ENCODE results near the gene RBMS3.
"Not testable (repeated sequence)": the region's sequence is repeated elsewhere in the genome, so short reads cannot be mapped to it uniquely, and the experiment has no call there.

RBMS3 gene

DNA sequence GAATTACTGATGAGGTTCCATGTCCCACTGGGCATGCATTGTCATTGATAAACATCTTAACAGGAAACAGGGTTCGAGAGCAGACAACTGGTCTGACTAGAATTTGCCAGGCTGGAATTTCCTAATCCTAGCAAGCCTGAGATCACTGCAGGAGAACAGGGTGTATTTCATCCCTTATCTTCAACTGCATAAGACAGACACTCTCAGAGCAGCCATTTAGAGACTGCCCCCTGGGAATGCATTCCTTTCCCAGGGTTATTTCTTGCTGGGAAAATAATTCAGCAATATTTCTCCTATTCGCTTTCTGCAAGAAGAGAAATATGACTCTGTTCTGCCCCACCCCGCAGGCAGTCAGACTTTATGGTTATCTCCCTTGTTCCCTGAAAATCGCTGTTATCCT, 113.1 kb downstream of the RBMS3 start:
- DNase-seq, result not testable (repeated sequence)

DNA sequence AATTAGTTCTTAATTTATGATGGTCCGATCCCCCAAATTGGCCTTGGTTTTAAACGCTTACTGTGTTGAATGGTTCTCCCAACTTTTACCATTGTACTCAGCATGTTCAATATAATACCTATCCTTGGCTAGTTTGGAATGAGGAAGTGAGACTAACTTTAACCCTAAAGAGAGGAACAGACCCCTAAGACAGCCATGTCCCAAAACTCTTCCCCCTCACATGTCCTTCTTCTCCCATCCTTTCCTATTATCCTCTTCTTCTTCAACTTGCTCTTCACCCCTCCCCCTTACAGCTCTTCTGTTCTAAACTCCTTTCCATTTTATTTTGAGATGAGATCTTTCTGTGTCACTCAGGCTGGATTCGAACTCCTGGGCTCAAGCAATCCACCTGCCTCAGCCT, 116.5 kb downstream of the RBMS3 start:
- no peak for DNase-seq

DNA sequence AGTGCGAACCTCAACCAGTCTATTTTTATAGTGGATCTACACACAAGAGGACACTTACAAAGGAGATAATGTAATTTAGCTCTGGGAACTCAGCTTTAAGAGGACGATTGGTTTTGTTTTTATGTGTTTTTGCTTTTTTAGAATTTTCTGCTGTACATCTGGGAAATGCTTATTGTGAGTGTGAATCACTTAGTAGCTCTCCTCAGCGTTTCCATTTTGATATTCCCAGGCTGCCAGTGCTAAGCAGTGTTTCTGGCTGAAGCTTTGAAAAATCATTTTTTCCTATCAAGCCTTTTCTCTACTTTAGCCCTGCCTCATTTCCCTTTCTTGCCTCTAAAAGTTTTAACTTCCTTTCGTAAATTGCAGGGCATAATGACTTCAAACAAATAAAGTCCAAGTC, 117.9 kb downstream of the RBMS3 start:
- no peak for DNase-seq

DNA sequence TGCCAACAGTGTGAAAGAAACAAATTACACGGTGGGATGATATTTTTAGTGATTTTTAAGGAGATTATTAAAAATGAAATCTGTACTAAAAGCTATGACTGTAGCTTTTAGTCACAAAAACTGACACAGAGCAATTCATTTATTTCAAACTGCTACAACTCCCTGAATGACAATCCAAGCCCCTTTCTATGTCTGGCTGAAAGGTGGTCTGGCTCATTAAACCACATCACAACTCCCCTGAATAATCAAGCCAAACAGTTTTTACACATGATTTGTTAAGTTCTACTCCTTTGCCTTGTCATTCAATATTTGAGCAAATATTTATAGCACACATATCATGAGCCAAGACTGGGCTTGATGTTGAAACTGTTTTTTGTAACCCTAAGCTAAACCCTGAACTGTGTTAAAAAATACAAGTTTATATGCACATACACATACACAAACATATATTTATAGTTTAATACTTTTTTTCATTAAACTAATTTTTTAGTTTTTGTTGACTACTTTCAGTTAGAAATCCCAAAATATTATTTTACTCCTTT, 125.5 kb downstream of the RBMS3 start:
- DNase-seq, result no peak

DNA sequence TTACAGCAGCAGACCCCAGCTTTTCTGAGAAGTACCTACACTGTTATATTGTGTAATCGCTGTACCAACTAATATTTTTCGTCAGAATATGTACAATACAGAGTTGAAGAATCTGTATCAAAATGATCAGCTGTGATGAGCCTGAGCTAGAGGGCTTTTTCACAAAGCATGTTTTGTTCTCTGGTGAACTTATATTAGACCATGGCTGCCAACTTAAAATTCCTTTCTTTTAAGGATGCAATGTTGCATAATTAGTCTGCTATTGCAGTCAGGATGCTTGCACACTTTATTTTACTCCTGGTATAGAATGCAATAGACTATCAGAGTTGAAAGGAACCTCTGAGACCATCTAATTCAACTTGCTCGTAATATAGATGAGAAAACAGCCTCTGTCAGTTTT, 127.8 kb downstream of the RBMS3 start:
- no peak for DNase-seq

DNA sequence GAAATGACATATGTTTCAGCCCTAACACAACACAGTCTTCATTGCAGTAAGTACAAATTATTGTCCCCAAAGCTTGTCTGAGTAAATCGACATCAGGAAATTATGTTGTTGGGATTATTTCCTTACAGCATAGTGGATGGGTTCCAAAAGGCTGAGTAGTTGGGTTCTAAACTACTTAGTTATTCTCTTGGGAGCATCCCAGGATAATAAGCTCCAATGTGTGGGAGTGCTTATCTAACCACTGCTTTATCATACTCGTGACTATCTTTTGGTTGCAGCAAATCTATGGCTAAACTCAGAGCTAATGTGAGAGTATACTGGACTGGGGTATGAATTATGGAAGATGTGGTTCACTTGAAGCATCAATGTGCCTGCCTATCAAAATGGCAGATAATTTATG, 128.5 kb downstream of the RBMS3 start:
- DNase-seq, result no peak

DNA sequence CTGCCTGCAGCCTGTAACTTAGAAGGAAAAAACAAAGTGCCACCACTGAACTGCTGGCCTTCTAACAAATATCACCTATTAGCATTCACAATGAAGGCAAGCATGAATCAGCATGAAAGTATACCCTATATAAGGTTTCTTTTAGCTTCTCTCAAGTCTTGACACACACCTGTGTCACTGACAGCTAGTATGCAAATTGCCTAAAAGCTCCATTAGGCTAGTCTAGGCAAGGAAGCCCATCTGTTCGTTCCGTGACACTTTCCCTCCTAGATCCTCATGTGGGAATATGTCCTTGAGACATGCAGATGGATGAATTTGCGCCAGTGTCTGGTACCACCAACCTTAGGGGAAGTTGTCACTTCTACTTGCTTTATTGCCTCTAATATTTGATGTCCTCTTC, 129.3 kb downstream of the RBMS3 start:
- no peak for DNase-seq

DNA sequence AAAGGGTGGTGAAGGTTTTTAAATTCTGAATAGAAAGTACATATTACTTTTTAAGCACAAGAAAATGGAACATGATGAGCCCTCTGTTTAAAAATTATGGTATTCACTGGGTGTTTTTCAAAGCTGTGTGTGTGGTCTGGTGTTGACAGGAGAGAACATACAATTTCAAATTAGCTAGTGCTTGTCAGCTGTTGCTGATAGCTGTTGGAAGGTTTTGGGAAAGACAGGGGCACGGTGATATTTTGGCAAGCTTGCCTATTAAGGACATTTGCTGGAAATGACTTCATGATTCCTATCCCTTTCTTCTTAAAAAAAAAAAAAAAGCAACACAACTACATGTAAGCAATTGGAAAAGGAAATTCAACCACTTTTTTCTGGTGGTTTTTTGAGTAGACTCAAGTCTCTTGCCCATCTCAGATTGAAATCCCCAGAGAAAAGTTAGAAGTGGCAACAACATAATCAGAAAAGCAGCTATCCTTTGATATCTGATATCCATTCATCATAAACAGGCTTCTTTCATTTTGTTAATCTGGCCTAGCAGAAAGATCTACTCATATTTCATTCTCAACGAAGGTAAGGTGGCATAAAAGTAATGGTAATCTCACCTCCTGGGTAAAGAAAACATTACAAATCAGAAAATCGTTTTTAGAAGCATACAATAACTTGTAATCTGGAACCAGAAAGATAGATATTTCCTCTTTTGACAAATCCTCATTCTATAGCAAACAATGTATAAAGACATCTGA, 130.0 kb downstream of the RBMS3 start:
- no peak for DNase-seq

DNA sequence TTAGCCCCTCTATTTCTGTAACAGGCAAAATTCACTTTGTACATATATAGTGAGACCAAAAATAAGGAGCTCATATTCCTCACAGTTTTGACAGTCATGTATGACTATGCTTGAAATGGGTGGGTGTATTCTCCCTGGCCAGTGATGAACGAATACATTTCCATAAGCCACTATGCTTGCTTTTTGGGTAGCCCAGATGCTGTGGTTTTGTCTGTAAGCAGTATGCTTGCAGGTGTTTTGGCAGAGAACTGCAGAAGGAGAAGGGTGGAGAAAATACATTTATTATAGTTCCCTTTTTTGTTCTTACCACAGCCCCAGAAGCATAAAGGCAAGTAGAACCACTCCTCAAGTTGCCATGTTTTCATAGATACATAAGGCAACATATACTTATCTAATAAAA, 131.2 kb downstream of the RBMS3 start:
- DNase-seq, result no peak

DNA sequence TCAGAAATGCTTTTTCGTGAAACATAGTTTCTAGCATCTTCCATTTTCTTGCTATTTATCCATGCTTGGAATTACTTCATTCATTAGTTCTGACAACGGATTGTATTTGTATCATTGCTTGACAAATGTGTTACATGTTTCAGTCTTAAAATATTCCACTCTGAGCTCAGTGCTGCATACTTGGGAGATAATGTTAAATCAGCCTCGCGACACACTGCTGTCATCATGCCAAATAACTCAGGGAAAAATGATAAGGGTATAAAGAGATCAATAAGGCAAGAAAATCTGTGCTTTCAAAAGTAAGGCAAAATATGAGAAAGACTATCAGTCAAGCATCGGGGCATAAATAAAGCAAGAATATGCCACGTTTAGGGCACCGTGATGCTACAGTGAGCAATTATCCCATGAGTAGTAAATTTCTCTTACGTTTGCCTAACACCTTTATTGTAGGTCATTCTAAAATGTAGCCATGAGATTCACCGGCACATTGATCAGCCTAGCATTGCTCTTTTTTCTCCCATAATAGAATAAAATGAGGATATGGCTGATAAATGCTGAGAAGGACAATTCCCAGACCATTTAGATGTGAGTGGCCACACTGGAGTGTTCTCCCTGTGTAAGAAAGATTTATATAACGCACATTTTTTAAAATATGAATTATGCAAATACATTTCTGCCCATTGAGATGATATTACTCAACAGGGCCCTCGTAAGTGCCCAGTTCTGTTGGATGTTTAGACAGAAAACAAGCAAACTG, 133.8 kb downstream of the RBMS3 start:
- no peak for DNase-seq

DNA sequence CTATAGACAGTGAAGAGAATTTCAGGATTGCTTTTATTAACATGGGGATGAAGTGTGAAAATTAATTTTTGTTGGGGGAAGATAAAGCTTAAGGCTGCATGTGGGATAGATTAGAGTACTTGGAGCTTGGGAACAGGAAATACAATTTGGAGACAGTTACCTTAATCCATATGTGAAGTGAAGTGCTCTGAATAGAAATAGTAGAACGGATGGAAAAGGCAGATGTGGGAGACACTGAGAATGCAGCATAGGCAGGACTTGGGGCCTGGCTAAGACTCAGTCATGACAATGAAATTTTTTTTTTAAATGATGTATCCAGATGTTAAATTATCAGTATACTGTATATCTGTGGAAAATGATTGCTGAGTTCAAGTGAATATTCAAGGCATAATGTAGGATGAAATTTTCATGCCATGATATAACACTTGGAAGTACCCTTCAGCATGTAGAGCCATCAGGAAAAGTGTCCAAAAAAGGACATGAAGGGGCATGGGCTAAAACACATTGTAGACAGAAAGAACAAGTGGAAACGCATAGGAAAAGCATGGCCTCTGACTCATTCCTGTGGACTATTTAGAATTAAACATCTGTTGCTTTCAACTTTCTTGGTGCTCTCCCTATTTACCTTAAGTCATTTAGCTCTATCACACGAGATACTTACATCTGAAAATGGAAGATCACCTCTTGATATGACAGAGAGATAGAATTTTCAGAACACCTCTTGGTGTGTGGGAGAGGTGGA, 134.8 kb downstream of the RBMS3 start:
- DNase-seq, result no peak

DNA sequence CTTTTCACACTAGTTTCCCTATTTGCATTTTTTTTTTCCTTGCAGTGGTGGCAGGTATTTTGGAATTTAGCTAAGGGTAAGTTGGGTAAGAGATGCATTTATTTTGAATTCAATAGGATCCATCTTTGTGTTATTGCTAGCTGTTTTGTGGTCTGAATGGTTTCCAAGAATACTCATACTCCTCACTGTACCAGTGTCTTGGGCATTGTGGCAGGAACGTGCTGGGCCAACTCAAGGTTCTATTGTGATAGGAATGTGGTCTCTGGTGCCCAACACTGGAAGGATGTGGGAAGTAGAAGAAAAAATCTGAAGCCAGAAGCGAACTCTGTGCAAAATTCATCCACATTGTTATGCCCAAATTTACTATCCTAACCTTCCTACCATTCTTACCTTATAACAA, 135.6 kb downstream of the RBMS3 start:
- no peak for DNase-seq

DNA sequence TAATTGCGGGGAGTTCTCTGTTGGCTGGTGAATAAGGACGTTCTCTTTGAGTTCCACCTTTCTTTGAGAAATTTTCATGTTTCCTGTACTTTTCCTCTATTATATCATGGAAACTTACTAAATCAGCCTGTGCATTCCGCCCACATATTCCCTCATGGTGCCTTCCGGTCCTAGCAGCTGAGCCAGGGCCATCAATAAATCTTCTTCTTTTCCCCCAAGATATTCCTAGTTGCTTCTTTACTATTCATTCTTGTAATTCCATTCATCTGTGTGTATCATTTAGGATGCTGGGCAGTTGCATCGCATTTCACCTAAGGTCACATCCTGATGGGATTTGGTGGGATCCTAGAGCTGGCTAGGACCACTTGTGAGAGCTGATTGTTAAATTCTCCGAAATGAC, 139.2 kb downstream of the RBMS3 start:
- no peak for DNase-seq

DNA sequence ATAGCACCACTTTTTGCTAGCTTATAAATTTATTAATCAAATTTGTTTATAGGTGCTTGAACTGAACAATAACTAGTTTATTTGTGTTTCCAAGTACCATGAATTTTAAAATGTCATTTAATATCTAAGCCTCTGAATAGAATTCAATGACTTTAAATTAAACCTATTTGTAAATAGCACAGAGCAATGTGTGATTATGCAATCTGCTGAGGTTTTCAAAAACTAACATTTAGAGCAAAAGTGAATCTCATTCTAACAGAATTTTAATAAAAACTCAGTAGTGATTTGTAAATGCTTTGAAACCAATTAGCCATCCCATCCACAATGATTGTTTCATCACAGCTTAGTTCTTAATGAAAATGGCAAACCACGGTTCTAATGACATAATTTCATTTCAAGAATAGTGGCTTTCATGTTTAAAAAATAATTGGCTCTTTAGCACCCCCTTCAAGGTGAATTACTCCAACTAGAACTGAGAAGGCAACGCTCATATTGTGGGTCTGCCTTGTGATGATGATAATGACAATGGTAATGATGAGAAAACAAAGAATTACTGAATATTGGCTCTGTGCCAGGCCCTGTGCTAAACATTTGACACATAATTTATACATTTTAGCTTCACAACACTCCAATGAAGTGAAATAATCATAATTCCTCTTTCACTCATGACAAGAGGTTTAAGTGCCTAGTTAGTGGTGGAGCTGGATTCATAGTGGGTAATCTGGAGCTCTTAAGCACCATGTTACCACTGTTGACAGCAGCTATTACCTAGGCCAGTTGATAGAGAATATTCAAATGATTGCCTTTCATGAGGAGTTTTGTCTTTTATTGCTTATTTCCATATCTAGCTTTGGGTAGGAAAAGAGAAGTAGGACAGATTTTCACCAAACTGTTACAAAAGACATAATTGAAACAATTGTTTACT, 145.7 kb downstream of the RBMS3 start:
- peak; percentile 73 for DNase-seq

DNA sequence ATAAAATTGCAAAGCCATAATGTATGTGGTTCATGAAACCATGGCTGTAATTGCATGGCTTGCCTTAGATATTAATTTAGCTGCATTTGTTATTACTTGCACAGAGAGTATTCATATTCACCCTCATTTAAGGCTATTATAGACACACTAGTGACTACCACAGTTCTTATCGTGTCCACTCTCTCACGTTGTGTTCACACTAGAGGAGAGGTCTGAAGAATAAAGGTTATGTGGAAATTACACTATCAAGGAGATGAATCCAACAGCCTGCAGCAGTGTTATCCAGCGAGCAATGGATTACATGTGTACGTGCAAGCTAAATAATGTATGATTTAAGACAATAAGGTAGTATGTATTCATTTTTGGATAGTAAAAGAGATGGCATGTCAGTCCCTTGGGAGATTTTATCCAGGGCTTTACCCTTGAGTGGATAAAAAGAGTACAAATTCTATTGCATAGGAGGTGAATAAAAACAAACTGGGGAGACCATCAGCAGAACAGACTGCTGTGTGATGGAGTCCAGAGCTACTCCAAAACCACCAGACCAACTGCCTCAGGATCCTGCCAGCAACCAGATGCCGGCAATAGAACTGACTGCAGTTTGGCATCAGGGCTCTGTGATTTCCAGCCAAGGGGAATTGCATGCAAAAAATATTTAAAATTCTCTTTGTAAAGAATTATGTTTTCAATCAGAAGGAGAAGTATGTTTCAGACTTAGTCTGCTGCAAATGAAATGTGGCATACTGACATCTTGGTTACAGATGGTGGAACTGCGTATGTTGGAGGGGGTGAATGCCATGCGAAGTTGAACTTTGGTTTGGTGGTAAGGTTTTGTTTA, 146.6 kb downstream of the RBMS3 start:
- DNase-seq, result no peak

DNA sequence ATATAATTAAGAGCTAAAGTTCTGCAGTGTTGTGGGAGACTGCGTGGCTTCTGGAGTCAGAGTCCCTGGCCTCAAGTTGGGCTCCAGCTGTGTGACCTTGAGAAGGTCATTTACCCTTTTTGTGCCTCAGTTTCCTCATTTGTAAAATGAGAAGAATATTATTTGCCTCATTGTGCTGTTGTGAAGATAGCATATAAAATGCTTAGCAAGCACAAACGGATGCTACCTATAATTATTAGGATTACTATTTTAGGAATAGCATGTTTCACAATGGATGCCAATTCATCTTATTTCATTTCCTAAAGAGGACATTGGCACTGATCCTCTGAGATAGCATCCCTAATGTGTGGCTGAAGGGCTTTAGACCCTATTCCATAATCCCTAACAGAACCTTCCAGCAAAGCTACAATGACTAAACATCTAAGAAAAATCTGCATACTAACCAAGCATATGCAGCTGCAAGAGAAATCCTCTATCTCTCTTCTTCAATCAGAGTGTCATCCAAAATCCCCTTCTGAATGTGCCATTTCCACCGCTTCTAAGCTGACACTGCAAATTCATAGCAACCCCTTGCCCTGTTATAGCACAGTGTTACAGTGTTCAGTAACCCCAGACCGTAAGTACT, 148.3 kb downstream of the RBMS3 start:
- no peak for DNase-seq

DNA sequence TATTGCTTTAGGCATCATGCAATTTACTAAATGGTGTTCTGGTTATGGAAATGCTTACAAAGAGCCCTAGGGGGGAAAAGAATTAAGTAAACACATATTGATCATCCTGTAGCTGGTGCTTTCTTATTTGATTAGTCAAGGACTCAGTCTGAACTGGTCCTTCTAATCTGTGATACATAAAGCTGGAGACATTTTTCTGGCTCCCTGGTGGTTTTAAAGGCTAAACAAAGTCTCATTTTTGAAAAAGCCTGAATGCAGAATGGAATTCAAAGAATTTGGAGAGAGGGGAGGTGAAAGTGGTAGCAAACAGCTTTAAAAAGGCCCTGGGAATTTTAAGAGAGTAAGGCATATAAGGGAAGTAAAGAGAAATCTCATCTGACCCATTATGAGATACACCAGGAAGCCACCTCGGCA, 149.7 kb downstream of the RBMS3 start:
- no peak for DNase-seq

DNA sequence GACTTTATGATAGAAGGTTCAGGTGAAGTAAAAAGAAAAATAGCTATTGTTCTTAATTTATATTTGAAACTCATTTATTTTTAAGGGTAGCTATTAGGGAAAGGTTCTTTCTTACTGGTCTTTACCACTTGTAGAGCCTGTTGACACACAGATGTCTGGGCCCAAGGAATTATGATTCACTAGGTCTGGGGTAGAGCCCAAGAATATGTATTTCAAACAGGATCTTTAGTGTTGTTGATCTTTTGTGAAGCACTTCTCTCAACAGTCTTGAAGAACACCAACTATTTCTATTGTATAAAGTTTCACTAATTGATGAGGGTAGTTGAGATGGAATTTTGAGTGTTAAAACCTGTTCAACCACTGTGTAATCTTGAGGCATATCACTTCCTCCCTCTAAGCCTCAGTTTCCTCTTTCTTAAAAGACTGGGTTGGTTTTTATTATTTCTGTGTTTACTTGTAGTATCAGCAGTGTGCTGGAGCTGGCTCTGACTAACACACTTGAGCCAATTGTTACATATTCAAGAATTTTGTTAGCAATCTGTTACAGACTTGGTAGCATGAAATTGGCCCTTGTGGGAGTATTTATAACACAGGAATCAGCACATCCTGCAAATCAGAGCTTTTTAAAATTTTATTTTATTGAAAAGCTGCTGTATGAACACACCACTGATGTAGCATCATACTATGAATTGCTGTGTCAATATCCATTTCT, 155.9 kb downstream of the RBMS3 start:
- no peak for DNase-seq

DNA sequence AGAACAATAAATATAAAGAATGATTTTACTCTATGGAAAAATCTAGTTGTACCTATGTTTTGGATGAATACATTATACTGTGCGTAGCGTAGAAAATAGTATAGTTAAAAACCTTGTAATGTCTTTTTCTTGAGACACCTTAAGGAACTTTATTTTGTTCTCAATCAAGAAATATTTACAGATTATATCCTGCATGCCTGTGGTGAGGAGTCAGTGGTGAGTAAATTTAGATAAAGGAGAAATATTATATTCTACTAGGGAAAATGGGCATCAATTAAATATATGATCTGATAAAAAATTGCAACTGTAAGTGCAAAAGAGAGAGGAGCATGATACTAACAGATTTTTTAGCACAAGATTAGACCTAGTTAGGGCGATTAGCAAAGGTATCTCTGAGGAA, 157.7 kb downstream of the RBMS3 start:
- DNase-seq, result no peak
